HG02938 (cell line): ENCODE results near the gene CYP3A5.
"Not testable (repeated sequence)": the region's sequence is repeated elsewhere in the genome, so short reads cannot be mapped to it uniquely, and the experiment has no call there.

Source experiments
- ATAC-seq: cut with Tn5 transposase; IDR thresholded peaks from one replicate; pipeline ENCODE4 v1.9.1; 2021; ENCODE audit warnings: mild to moderate bottlenecking, moderate library complexity; ENCODE audit not compliant: unreplicated experiment

Gene CYP3A5

DNA sequence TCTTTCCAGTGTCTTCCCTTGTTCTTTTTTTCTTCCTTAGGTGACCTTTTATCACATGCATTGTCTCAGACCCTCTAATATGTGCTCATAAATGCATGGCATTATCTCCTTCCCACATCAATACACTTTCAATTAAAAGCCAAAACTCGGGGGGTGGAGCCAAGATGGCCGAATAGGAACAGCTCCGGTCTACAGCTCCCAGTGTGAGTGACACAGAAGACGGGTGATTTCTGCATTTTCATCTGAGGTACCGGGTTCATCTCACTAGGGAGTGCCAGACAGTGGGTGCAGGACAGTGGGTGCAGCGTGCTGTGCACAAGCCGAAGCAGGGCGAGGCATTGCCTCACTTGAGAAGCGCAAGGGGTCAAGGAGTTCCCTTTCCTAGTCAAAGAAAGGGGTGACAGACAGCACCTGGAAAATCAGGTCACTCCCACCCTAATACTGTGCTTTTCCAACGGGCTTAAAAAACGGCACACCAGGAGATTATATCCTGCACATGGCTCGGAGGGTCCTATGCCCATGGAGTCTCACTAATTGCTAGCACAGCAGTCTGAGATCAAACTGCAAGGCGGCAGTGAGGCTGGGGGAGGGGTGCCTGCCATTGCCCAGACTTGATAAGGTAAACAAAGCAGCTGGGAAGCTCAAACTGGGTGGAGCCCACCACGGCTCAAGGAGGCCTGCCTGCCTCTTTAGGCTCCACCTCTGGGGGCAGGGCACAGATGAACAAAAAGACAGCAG lies 6.2 kb upstream of the CYP3A5 start:
- not testable (repeated sequence) for ATAC-seq

DNA sequence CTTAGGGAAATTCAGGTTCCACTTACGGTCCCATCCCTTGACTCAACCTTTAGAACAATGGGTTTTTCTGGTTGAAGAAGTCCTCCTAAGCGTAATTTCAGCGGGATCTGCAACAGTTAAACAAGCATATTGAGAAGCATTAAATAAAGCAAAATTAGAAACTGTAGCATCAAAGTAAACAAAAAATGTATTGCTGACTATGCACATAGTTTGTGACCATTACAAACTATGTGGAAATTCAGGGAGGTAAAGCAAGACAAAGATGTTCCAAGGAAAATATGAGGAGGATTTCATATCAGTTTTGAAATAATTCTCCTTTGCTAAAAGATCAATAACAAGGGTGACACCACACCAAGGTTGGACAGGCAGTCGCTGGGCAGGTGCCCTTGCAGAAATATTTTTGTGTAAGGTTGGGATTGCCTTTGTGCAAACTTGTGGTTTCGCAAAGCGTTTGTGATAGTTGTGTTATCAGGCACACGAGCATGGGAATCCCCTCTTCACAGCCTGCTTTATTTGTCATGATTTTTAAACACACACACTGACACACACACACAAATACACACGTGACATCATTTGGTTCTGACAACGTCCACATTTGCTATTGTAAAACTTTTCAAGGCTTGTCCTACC lies 5.4 kb upstream of the CYP3A5 start:
- no peak for ATAC-seq

DNA sequence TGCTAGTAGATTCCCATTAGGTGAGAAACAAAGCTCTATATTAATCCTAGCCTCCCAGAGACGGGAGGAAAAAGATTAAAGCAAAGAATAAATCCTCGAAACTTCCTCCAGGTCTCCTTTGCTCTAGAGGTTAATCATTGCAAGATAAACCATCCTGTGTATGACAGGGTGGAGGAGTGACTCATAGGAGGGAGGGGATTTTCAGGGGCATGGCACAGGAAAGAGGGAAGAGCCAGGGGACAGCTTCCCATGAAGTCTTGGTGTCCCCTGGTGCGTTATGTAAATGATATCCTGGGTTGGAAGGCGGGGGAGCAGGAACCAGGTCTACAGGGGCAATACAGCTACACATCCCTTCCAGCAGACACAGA lies 780 bp downstream of the CYP3A5 start:
- ATAC-seq: no peak

DNA sequence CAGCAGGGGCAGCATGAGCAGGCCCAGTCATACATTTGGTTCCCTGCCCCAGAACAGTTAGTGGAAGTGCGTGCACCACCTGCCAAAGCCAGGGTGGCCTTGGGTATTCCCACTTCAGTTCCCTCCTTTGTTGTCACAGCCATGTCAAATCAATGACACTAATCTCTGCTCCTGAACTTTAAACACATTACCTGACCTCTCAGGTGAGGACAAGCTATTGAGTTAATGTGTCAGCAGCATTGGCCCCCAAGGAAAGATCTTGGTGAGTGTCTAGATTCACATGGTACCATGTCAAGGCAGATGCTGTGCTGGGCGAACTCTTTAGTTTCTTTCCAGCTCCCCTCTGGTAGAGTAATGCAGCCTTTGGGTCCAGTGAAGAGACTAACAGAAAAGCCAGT lies 2.1 kb downstream of the CYP3A5 start:
- ATAC-seq: no peak

DNA sequence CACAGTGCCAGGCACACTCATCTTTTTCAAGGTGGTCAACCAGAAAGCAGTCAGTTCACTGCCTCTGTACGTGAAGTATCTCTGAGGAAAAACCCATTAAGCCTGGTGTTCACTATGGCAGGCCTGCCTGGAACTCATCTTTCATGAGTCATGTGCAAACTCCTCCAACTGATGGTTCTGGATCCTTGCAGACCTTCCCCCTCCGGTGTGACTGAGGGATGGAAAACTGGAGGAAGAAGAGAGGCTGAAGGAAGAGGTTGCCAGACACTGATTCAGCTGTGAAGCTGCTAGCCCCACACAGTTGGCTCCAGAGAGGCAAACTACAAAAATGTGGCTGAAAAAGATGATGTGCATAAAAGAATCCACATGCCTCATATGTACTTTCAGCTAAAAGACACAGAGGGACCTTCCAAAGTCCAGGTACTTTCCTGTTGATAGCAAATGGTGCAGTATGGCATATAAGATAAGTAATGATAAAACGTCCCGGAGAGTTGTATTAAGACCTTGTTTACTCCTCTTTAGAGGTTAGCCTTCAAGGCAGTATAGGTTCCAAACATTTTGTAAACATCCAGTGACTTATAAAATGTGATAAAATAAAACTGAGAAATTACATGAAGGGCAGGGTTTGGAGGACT lies 2.7 kb downstream of the CYP3A5 start:
- no peak for ATAC-seq

DNA sequence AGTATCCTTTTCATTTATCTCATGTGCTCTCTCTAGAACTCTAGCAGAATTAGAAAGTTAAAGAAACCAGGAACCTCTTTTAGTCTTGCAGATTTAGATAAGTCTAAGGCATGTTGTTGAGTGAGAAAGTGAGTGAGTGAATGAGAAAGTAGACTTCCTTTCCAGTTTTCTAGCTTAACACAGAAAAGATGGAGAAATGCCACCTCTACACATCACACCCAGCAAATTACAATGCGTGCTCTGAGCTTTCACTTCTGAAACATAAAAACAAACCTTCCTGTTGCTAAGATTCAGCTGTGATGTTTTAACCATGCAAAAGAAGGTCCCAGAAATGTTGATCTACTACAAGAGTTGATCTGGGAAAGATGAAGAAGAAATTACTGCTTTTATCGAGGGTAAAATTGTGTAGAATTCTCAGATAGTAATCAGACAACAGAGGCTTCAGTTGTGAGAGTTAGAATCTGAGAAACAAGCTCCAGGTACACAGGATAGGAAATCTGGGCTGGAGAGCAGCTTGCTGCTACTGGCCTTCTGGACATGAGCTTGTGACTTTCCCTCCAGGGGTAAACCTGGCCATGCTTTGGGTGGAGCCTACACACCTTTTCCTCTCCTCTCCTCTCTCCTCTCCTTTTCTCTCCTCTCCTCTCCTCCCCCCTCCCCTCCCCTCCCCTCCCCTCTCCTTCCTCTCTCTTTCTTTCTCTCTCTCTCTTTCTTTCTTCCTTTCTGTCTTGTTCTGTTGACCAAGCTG lies 4.6 kb downstream of the CYP3A5 start:
- ATAC-seq: no peak

DNA sequence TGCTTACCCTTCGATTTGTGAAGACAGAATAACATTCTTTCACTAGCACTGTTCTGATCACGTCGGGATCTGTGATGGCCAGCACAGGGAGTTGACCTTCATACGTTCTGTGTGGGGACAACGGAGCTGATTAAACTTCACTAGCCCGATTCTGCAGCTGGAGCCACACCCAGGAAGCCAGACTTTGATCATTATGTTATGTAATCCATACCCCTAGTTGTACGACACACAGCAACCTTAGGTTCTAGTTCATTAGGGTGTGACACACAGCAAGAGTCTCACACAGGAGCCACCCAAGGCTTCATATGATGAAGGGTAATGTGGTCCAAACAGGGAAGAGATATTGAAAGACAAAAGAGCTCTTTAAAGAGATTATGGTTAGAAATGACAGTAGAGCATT lies 7.2 kb downstream of the CYP3A5 start:
- no peak for ATAC-seq

DNA sequence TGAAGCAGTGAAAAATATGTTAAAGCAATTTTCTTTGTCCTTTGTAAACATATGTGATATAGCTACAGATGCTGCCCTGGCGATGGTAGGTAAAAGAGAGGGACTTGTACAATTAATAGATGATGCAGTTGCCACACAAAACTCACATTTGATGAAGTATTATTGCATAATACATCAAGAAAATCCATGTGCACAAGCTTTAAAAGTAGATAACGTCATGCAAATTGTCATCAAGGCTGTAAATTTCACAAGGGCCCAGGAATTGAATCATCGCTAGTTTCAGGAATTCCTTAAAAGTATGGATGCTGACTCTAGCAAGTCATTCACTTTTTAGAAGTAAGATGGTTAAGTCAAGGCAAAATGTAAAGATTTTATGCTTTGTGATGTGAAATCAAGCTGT lies 10.0 kb downstream of the CYP3A5 start:
- no peak for ATAC-seq

DNA sequence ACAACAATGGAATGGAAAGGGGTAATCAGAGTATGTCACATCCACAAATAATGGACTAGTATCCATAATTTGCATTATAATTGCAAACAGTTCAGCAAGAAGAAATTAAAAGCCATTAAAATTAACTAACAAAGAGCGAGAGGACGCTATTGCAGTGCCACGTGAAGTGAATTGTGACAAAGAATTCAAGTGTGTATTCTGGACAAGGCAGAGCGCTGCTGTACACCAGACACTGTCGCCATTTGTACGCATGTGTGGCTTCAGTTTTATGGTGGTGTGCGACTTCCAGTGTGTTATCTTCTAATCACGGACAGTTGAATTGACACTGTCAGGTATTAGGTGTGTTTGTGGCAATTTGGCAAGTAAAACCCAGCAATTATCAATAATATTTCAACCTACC lies 11.3 kb downstream of the CYP3A5 start:
- ATAC-seq: no peak

DNA sequence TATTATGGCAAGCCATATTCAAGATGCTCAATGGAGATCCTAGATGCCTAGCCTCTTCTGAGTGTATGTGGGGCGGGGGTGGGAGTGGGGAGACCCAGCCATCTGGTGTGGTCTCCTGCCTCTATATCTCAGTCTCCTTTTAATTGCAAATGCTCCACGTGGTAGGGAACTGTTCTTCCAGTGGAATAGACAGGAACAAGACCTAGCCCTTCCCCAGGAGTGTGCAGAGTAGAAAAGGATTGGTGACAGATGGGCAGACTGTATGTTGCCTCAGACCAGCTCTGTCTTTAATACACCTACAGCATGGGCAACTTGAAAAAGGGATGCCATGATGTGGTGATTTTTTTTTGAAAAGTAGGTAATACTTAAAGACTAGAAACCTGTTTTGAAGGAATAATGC lies 12.6 kb downstream of the CYP3A5 start:
- ATAC-seq: no peak

DNA sequence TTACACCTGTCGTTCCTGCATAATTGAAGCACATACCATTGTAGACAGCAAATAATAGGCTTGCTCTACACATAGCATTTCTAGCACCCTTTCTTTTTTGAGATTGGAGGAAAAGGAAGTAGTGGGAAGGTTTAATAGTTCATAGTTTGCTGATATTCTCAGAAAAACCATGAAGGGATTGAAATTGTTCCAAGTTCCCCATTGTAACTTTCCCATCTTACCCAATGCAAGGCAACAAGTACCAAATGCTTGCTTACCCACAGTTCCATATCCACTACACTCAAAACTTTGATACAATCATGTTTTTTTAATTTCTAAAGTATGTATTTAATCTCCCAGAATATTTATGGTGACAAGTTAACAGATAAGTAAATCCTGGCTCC lies 13.8 kb downstream of the CYP3A5 start:
- ATAC-seq: no peak

DNA sequence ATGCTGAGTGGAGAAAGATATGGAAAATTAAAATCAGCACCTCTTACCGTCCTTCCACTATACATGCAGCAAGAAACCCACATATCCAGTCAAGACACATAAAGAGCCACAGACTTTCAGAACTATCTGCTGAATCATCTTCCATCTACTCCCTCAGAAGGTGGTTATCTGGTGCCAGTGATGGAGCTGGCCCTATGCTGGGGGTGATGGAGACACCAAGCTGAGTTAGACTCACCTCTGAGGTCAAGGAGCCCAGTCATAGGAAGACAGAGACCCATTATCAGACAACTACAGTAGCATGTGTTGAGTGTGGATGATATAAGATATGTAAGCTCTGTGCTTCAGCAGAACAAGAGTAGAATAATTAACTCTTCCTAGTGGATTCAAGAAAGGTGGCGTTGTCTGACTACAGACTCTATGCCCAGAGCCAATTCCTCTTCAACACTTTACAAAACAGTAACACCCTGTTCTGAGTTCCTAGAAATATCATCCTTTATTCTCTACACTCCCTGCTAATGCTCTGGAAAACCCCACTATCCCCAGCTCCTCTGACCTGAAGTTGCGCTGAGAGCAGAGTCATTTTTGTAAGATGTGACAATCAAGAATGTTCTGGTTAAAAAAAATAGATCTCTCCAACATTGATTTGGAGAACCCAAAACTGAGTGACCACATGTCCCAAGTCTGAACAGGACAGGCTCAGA lies 14.3 kb downstream of the CYP3A5 start:
- no peak for ATAC-seq

DNA sequence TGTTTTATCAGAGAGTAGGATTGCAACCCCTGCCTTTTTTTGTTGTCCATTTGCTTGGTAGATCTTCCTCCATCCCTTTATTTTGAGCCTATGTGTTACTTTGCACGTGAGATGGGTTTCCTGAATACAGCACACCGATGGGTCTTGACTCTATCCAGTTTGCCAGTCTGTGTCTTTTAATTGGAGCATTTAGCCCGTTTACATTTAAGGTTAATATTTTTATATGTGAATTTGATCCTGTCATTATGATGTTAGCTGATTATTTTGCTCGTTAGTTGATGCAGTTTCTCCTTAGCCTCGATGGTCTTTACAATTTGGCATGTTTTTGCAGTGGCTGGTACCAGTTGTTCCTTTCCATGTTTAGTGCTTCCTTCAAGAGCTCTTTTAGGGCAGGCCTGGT lies 21.9 kb downstream of the CYP3A5 start:
- ATAC-seq: not testable (repeated sequence)

DNA sequence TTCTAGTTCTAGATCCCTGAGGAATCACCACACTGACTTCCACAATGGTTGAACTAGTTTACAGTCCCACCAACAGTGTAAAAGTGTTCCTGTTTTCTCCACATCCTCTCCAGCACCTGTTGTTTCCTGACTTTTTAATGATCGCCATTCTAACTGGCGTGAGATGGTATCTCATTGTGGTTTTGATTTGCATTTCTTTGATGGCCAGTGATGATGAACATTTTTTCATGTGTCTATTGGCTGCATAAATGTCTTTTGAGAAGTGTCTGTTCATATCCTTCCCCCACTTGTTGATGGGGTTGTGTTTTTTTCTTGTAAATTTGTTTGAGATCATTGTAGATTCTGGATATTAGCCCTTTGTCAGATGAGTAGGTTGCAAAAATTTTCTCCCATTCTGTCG lies 25.2 kb downstream of the CYP3A5 start:
- not testable (repeated sequence) for ATAC-seq

DNA sequence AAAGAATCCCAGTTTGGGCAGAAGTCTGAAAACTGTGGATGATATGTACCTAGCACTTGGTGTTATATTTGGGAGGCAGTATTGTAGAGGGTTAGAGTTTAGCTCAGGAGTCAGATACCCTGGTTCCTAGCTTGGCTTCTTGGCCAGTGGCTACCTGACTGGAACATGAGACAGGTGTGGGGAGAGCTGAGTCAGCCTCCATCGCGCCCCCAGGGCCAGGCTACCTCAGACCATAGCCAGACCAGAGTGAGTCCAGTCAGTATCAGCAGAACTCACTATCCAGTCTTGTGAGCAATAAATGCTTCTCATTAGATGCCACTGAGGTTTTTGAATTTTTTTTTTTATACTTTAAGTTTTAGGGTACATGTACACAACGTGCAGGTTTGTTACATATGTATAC lies 26.0 kb downstream of the CYP3A5 start:
- ATAC-seq: no peak

DNA sequence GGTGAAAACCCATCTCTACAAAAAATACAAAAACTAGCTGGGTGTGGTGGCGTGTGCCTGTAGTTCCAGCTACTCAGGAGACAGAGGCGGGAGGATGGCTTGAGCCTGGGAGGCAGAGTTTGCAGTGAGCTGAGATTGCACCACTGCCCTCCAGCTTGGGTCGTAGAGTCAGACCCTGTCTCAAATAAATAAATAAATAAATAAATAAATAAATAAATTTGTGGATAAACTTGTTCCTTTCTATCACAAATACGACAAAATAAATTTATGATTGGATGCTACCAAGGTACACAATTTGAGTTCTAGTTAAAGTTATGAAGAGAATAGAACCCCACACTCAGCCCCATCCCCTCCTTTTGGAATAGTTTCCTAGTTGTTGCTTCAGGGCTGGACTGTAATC lies 26.5 kb downstream of the CYP3A5 start:
- not testable (repeated sequence) for ATAC-seq

DNA sequence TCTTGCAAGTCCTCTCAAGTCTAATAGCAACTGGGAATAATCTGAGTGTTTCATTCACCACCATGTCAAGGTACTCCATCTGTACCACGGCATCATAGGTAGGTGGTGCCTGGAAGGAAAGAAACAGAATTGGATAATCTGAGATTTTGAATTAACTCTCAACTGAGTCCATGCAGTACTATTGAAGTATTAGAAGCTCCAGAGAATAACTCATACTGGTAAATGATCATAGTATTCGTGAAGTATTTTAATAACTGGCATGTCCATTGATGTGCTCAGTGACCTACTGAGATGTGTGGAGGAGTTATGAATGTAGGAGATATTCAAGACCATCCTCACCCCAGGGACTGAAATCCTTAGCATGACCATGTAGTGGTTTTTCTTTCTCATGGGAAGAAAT lies 27.1 kb downstream of the CYP3A5 start:
- no peak for ATAC-seq

DNA sequence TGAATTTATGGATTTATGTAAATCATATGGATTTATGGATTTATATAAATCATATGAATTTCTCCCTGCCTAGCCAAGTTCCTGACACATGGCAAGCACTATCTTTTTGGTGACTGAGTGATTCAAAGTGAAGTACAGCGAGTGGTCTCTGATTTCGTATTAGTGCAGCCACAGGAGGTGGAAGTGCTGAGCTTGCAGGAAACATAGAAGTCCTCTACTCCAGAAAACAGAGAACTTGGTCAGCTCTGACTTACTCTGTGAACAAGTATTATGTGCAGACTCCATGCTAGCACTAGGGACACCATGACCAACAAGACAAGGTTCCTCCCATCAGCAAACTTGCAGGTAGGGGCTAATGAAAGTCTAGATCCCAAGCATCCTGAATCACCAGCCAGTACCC lies 28.5 kb downstream of the CYP3A5 start:
- no peak for ATAC-seq

DNA sequence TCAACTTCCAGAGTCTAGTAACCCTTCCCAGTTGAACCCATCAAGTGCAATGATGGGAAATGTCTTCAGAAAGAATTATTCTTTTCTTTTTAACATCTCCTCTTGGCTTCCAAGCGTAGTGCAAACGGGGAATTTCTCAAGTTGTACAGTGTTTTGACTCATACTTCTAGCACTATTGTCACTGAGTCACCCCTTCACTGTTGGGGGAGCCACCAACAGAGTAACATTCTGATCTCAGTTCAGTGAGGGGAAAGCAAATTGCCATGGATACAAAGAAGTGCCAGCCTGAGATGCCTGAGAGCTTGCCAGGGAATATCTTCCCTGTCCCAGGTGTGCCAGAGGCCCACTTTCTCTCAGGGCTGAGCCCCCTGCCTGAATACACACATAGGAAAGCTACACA lies 31.0 kb downstream of the CYP3A5 start:
- ATAC-seq: no peak

DNA sequence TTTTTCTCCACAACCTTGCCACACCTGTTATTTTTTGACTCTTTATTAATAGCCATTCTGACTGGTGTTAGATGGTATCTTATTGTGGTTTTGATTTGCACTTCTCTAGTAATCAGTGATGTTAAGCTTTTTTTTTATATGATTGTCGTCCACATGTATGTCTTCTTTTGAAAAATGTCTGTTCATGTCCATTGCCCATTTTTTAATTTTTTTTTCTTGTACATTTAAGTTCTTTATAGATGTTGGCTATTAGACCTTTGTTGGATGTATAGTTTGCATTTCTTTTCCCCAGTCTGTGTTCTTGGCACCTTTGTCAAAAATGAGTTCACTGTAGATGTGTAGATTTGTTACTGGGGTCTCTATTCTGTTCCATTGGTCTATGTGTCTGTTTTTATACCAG lies 34.2 kb downstream of the CYP3A5 start:
- no peak for ATAC-seq

DNA sequence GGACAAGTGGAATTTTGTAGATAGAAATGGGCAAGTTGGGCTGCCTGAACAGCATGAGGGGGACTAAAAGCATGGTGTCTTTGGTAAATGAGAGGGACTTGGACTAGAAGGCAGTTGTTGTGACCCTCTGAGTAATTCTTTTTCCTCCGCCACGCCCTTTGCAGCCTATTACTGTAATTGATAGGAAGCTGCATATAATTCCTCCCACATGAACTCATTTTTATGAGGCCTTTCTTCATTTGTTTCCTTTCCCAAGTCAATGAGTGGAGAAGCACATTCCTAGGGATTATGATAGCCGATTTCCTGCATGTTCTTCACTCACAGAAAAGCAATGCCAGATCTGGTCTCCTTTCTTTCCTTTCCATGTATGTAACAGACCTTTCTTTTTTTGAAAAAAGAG lies 35.4 kb downstream of the CYP3A5 start:
- no peak for ATAC-seq
